GM23338 (cell line): ENCODE measurements around the gene SAMD11.

Experiments used
- EZH2 ChIP-seq: fragments of 200-600 bp; sonication (generic); IDR thresholded peaks from one replicate; pipeline ENCODE4 v1.8.0; 2017; ENCODE audit warnings: antibody characterized with exemption, mild to moderate bottlenecking, low read depth; ENCODE audit not compliant: unreplicated experiment
- EZH2phosphoT487 ChIP-seq: fragments of 200-600 bp; sonication (generic); IDR thresholded peaks from one replicate; pipeline ENCODE4 v1.8.1; 2018; ENCODE audit warnings: antibody characterized with exemption; ENCODE audit not compliant: unreplicated experiment
- NANOG ChIP-seq: IDR thresholded peaks from 2 replicates; pipeline ENCODE4 v1.6.1; 2016; ENCODE audit warnings: antibody characterized with exemption, borderline replicate concordance
- POLR2AphosphoS5 ChIP-seq: IDR thresholded peaks from 2 replicates; pipeline ENCODE4 v1.6.1; 2016; ENCODE audit warnings: antibody characterized with exemption, low read depth
- REST ChIP-seq: IDR thresholded peaks from one replicate; pipeline ENCODE4 v1.6.1; 2018; ENCODE audit warnings: antibody characterized with exemption; ENCODE audit not compliant: unreplicated experiment
- TF ChIP-seq, protein P1 (sequence below), 2 experiments: fragments of 200-600 bp in 1 of 2; sonication (generic) in 1 of 2; conservative IDR thresholded peaks; 2 replicates each; pipeline versions ENCODE4 v1.5.1 to v1.6.1; 2016 to 2017; ENCODE audit warnings: antibody characterized with exemption in 2 of 2, low read depth in 2 of 2, mild to moderate bottlenecking in 2 of 2, moderate library complexity in 1 of 2
- TF ChIP-seq, protein P2 (sequence below): fragments of 250-450 bp; sonication (Bioruptor Pico); IDR thresholded peaks from 2 replicates; pipeline ENCODE4 v1.5.0; 2020; ENCODE audit warnings: mild to moderate bottlenecking, moderate library complexity

GRCh38 chr1:916173-917075 is 7.3 kb upstream of the SAMD11 start:
- TF ChIP-seq, protein P1, sequence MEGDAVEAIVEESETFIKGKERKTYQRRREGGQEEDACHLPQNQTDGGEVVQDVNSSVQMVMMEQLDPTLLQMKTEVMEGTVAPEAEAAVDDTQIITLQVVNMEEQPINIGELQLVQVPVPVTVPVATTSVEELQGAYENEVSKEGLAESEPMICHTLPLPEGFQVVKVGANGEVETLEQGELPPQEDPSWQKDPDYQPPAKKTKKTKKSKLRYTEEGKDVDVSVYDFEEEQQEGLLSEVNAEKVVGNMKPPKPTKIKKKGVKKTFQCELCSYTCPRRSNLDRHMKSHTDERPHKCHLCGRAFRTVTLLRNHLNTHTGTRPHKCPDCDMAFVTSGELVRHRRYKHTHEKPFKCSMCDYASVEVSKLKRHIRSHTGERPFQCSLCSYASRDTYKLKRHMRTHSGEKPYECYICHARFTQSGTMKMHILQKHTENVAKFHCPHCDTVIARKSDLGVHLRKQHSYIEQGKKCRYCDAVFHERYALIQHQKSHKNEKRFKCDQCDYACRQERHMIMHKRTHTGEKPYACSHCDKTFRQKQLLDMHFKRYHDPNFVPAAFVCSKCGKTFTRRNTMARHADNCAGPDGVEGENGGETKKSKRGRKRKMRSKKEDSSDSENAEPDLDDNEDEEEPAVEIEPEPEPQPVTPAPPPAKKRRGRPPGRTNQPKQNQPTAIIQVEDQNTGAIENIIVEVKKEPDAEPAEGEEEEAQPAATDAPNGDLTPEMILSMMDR (conservative IDR thresholded peaks at IDR 0.05; ENCODE audit: low read depth in 2 of 2), result no peak
- TF ChIP-seq EZH2phosphoT487 (no peak), EZH2 (no peak), REST (no peak), POLR2AphosphoS5 (no peak), NANOG (no peak)
- TF ChIP-seq, protein P2, sequence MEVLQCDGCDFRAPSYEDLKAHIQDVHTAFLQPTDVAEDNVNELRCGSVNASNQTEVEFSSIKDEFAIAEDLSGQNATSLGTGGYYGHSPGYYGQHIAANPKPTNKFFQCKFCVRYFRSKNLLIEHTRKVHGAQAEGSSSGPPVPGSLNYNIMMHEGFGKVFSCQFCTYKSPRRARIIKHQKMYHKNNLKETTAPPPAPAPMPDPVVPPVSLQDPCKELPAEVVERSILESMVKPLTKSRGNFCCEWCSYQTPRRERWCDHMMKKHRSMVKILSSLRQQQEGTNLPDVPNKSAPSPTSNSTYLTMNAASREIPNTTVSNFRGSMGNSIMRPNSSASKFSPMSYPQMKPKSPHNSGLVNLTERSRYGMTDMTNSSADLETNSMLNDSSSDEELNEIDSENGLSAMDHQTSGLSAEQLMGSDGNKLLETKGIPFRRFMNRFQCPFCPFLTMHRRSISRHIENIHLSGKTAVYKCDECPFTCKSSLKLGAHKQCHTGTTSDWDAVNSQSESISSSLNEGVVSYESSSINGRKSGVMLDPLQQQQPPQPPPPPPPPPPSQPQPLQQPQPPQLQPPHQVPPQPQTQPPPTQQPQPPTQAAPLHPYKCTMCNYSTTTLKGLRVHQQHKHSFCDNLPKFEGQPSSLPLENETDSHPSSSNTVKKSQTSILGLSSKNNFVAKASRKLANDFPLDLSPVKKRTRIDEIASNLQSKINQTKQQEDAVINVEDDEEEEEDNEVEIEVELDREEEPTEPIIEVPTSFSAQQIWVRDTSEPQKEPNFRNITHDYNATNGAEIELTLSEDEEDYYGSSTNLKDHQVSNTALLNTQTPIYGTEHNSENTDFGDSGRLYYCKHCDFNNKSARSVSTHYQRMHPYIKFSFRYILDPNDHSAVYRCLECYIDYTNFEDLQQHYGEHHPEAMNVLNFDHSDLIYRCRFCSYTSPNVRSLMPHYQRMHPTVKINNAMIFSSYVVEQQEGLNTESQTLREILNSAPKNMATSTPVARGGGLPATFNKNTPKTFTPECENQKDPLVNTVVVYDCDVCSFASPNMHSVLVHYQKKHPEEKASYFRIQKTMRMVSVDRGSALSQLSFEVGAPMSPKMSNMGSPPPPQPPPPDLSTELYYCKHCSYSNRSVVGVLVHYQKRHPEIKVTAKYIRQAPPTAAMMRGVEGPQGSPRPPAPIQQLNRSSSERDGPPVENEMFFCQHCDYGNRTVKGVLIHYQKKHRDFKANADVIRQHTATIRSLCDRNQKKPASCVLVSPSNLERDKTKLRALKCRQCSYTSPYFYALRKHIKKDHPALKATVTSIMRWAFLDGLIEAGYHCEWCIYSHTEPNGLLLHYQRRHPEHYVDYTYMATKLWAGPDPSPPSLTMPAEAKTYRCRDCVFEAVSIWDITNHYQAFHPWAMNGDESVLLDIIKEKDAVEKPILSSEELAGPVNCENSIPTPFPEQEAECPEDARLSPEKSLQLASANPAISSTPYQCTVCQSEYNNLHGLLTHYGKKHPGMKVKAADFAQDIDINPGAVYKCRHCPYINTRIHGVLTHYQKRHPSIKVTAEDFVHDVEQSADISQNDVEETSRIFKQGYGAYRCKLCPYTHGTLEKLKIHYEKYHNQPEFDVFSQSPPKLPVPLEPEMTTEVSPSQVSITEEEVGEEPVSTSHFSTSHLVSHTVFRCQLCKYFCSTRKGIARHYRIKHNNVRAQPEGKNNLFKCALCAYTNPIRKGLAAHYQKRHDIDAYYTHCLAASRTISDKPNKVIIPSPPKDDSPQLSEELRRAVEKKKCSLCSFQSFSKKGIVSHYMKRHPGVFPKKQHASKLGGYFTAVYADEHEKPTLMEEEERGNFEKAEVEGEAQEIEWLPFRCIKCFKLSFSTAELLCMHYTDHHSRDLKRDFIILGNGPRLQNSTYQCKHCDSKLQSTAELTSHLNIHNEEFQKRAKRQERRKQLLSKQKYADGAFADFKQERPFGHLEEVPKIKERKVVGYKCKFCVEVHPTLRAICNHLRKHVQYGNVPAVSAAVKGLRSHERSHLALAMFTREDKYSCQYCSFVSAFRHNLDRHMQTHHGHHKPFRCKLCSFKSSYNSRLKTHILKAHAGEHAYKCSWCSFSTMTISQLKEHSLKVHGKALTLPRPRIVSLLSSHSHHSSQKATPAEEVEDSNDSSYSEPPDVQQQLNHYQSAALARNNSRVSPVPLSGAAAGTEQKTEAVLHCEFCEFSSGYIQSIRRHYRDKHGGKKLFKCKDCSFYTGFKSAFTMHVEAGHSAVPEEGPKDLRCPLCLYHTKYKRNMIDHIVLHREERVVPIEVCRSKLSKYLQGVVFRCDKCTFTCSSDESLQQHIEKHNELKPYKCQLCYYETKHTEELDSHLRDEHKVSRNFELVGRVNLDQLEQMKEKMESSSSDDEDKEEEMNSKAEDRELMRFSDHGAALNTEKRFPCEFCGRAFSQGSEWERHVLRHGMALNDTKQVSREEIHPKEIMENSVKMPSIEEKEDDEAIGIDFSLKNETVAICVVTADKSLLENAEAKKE (CRISPR knock-in tag), result no peak
